Prostate gland (tissue), 2 donors: ENCODE measurements around the gene NDUFB3.

Source experiments
- POLR2AphosphoS5 ChIP-seq: sonication (generic); formaldehyde crosslinking; IDR thresholded peaks from one replicate; pipeline ENCODE4 v1.6.1; 2017; ENCODE audit warnings: antibody characterized with exemption
- TF ChIP-seq, protein P1 (sequence below), 4 experiments: fragments of 200-600 bp in 2 of 4; fragments of 450-650 bp in 2 of 4; sonication (generic) in 2 of 4; IDR thresholded peaks; 1 replicate in 3 of 4; 2 replicates in 1 of 4; pipeline ENCODE4 v1.5.1; 2016 to 2019; ENCODE audit warnings: antibody characterized with exemption in 4 of 4, mild to moderate bottlenecking in 2 of 4, moderate library complexity in 2 of 4

DNA sequence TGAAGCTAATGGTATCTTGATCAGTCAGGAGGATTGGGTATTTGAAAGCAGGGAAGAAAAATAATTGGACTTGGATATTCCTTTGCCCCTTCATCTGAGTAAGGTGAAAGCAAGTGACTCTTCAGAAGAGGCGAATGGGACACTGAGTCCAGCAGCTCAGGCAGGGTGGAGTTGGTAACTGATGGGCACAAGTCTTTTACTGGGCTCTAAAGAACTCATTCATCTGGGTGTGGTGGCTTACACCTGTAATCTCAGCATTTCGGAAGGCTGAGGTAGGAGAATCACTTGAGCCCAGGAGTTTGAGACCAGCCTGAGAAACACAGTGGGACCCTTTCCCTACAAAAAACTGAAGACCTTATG lies 55.3 kb downstream of the NDUFB3 start:
- TF ChIP-seq POLR2AphosphoS5: no peak
- TF ChIP-seq, protein P1, sequence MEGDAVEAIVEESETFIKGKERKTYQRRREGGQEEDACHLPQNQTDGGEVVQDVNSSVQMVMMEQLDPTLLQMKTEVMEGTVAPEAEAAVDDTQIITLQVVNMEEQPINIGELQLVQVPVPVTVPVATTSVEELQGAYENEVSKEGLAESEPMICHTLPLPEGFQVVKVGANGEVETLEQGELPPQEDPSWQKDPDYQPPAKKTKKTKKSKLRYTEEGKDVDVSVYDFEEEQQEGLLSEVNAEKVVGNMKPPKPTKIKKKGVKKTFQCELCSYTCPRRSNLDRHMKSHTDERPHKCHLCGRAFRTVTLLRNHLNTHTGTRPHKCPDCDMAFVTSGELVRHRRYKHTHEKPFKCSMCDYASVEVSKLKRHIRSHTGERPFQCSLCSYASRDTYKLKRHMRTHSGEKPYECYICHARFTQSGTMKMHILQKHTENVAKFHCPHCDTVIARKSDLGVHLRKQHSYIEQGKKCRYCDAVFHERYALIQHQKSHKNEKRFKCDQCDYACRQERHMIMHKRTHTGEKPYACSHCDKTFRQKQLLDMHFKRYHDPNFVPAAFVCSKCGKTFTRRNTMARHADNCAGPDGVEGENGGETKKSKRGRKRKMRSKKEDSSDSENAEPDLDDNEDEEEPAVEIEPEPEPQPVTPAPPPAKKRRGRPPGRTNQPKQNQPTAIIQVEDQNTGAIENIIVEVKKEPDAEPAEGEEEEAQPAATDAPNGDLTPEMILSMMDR (IDR thresholded peaks at IDR 0.05): no peak
